Right lobe of liver (tissue), 6 donors: ENCODE data around the gene PRCC. TPM values are rescaled to one million over a fixed set of nuclear protein-coding genes. Genes with fewer than 3 reads are reported as not detected.

Source experiments
- ATAC-seq, 4 donors: fragments of 200-7000 bp; cut with Tn5 transposase; one replicate each; pipeline ENCODE4 v1.9.1; 2020; ENCODE audit warnings: mild to moderate bottlenecking in 4 of 4, moderate library complexity in 4 of 4
- DNase-seq, 3 donors: peaks; one replicate each; pipeline ENCODE4 v3.0.0-alpha.2; 2020
- H3K27ac ChIP-seq, 3 donors: fragments of 200-600 bp; one replicate each; pipeline ENCODE4 v1.8.0; 2022
- H3K27me3 ChIP-seq, 2 donors: fragments of 200-600 bp; one replicate each; pipeline ENCODE4 v1.8.0; 2022
- H3K36me3 ChIP-seq, 4 donors: fragments of 200-600 bp; sonication (generic) in 1 of 4; one replicate each; pipeline versions ENCODE4 v1.5.1 to v1.8.0; 2017 to 2022; ENCODE audit warnings: control low read depth in 1 of 4
- H3K4me1 ChIP-seq, 4 donors: fragments of 200-600 bp; sonication (generic) in 1 of 4; one replicate each; pipeline versions ENCODE4 v1.5.1 to v1.8.0; 2017 to 2022; ENCODE audit warnings: control low read depth in 1 of 4
- H3K4me3 ChIP-seq, 3 donors: fragments of 200-600 bp; one replicate each; pipeline ENCODE4 v1.8.0; 2022
- H3K9me3 ChIP-seq, 4 donors: fragments of 200-600 bp; sonication (generic) in 1 of 4; one replicate each; pipeline versions ENCODE4 v1.5.1 to v1.8.0; 2017 to 2022; ENCODE audit warnings: control low read depth in 1 of 4
- POLR2A ChIP-seq: fragments of 450-650 bp; IDR thresholded peaks from one replicate; pipeline ENCODE4 v1.6.1; 2017; ENCODE audit warnings: antibody characterized with exemption, mild to moderate bottlenecking
- WGBS: methylation state at CpG from one replicate; pipeline ENCODE4 v1.1.6; 2018; ENCODE audit warnings: low coverage, low lambda C conversion rate; ENCODE audit not compliant: insufficient coverage; ENCODE audit errors: missing lambda C conversion rate; 5-methylcytosine and 5-hydroxymethylcytosine counted together
- intact Hi-C, 2 donors: fragments of 100-400 bp; cut with DNase I; formaldehyde crosslinking; loops; one replicate each; pipeline versions ENCODE4 v1.11.2 to v1.14.1; 2022
- total RNA-seq, 6 experiments: library from RNA; depleted of rRNA in 2 of 6; stranded (reverse); fragments of >200 nt in 2 of 6; fragmentation: NEBNext Ultra II Directional in 3 of 6; extraction: Animal tissue kit (Norgen Biotek cat#: 25700) in 3 of 6; gene quantifications; one replicate each; pipeline versions ENCODE4 v1.1.0 to v1.2.4, GENCODE V29; 2016 to 2023
- TF ChIP-seq, protein P1 (sequence below), 4 donors: fragments of 200-600 bp in 3 of 4; fragments of 450-650 bp in 1 of 4; IDR thresholded peaks; one replicate each; pipeline versions ENCODE4 v1.5.1 to v1.8.0; 2016 to 2022; ENCODE audit warnings: antibody characterized with exemption in 4 of 4, mild to moderate bottlenecking in 2 of 4
- donor health status: DM: no; HTN: yes; CAD: no.
- donor health status: DM: no; HTN: no; CAD: no.
- donor health status: DM: no; HTN: no; CAD: no.
- donor health status: DM: no; HTN: yes; CAD: no.
- donor health status: DM: no; HTN: yes; CAD: no.

The PRCC gene
- total RNA-seq, 6 experiments from 2014 or later: 17.4 to 23.4 (median 19.7) TPM

DNA sequence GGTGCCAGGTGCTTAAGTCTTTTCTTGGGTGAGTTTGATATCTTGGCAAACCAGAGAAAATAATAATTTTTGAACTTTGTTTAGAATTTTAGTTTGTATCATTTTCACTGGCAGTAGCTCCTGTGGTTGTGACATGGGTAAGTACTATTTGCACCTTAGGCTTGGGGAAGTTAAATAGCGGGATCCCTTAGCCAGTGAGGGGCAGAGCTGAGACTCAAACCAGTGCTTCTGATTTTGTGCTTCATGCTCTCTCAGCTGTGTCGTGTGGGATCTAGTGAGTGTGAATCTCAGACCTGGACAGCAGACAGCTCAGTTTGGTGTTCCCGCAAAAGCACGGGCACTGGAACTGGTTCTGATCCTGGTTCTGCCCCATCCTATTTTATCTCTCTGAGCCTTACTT is 9.6 kb downstream of the PRCC start:
- ATAC-seq (no peak), DNase-seq (no peak)
- Histone ChIP-seq H3K4me1 (peaks cover 0 to 7% (median 0%) of the 10 kb centered on the region in 4 donors), H3K4me3 (no peak overlapping the region), H3K27me3 (no peaks in the 10 kb centered on the region), H3K9me3 (no peaks in the 10 kb centered on the region), H3K27ac (no peak overlapping the region), H3K36me3 (no peaks in the 10 kb centered on the region)
- intact Hi-C loops: no loop called here
- TF ChIP-seq, protein P1, sequence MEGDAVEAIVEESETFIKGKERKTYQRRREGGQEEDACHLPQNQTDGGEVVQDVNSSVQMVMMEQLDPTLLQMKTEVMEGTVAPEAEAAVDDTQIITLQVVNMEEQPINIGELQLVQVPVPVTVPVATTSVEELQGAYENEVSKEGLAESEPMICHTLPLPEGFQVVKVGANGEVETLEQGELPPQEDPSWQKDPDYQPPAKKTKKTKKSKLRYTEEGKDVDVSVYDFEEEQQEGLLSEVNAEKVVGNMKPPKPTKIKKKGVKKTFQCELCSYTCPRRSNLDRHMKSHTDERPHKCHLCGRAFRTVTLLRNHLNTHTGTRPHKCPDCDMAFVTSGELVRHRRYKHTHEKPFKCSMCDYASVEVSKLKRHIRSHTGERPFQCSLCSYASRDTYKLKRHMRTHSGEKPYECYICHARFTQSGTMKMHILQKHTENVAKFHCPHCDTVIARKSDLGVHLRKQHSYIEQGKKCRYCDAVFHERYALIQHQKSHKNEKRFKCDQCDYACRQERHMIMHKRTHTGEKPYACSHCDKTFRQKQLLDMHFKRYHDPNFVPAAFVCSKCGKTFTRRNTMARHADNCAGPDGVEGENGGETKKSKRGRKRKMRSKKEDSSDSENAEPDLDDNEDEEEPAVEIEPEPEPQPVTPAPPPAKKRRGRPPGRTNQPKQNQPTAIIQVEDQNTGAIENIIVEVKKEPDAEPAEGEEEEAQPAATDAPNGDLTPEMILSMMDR (IDR thresholded peaks at IDR 0.05): no peak
- TF ChIP-seq POLR2A: no peak
- 88% methylated on average over 4 of the region's 4 CpGs for WGBS

DNA sequence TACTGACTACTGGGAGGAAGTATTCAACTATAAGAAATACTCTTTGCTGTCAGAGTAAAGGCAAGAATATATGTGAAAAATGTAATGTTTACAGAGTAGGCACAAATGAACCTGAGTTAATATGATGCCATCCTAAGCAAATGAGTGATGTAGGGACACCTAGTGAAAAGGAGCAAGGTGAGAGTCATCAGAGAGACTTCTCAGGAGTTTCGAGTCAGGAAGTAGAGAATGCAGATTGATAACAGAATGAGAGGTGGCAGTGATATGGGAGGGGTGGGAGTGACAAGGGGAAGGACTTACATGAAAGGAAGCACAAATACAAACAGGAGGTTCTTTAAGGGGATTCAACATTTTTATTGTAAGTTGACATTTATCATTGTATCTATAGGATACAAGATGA is 10.2 kb downstream of the PRCC start:
- no peak for ATAC-seq
- DNase-seq: no peak
- peaks cover 0 to 3% (median 2%) of the 10 kb centered on the region in 4 donors for H3K36me3 ChIP-seq
- WGBS: 59% methylated on average over 1 of the region's 1 CpG
- no peak for TF ChIP-seq POLR2A
- TF ChIP-seq, protein P1 (IDR thresholded peaks at IDR 0.05): no peak
- intact Hi-C loops: no loop called here
- H3K27me3 ChIP-seq: no peaks in the 10 kb centered on the region
- no peak overlapping the region for H3K4me3 ChIP-seq
- no peaks in the 10 kb centered on the region for H3K9me3 ChIP-seq
- no peak overlapping the region for H3K27ac ChIP-seq
- peaks cover 0 to 10% (median 0%) of the 10 kb centered on the region in 4 donors for H3K4me1 ChIP-seq

DNA sequence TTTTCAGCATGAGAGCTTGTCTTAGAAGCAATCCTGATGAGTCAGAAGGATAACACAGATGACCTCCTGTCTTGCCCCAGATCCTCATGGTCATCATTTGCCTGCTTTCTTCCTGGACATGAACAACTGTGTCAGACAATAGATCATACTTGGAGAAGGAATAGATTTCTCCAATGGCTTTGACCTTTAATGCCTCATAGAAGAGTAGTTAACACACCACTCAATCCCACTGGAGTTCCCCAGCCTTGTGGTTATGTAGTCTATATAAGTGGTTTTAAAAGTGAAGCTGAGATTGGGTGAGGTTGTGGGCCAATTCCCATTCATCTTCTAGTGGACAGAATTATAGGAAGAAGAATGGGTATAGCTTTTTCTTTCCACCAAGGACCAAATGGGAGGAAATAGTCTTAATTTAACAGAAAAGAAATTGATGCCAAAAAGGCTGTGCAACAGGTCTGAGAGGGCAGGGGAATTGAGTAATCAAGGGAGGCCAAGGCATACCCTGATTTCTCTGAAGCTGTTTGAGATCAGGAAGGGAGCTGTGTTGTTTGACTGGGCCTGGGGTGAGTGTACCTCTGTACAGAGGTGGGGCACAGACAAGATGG is 14.4 kb downstream of the PRCC start:
- peaks cover 0 to 18% (median 14%) of the 10 kb centered on the region in 4 donors for H3K36me3 ChIP-seq

DNA sequence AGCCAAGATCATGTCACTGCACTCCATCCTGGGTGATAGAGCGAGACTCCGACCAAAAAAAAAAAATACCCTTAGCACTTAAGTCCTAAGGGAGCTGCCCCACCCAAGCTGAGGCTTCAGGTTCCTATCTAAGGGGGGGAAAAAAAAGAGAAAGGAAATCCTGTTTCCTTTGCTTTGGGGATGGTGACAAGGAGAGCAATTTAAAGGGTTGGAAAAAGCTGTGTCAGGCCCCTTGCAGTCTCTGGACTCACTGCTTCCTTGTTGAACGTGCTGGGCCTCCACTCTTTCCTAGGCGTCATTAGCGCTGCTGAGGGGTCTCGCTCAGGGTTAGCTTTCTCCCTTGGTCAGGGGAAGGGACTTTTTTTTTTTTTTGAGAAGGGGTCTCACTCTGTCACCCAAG is 18.1 kb downstream of the PRCC start:
- Histone ChIP-seq H3K9me3 (no peaks in the 10 kb centered on the region), H3K27me3 (no peaks in the 10 kb centered on the region), H3K4me1 (peaks cover 0 to 10% (median 0%) of the 10 kb centered on the region in 4 donors), H3K4me3 (no peak overlapping the region), H3K27ac (no peak overlapping the region), H3K36me3 (peaks cover 0 to 44% (median 18%) of the 10 kb centered on the region in 4 donors)
- TF ChIP-seq, protein P1 (IDR thresholded peaks at IDR 0.05): no peak
- TF ChIP-seq POLR2A: no peak
- ATAC-seq: peak in 3 of 4 donors; percentile 35 to 38 (median 36)
- intact Hi-C loops: no loop called here
- DNase-seq: no peak
- WGBS: 39% methylated on average over 5 of the region's 6 CpGs

More for the DNA sequence above, 14.4 kb downstream of the PRCC start:
- Histone ChIP-seq H3K9me3 (no peaks in the 10 kb centered on the region), H3K27me3 (no peaks in the 10 kb centered on the region), H3K4me3 (no peak overlapping the region), H3K27ac (no peak overlapping the region), H3K4me1 (peaks cover 0 to 10% (median 0%) of the 10 kb centered on the region in 4 donors)
- intact Hi-C loops: no loop called here
- ATAC-seq (peak in 1 of 4 donors; percentile 49), DNase-seq (no peak)
- TF ChIP-seq, protein P1 (IDR thresholded peaks at IDR 0.05): no peak
- TF ChIP-seq POLR2A: no peak
